Left renal pelvis (tissue), 4 donors: ENCODE results near the gene CSPG4. TPM values are rescaled to one million over a fixed set of nuclear protein-coding genes. Genes with fewer than 3 reads are reported as not detected.
"Not testable (repeated sequence)": the region's sequence is repeated elsewhere in the genome, so short reads cannot be mapped to it uniquely, and the experiment has no call there.

ENCODE experiments used
- DNase-seq, 4 donors: peaks; one replicate each; pipeline ENCODE4 v3.0.0-alpha.2; 2013; ENCODE audit warnings: low read depth in 4 of 4, low spot score in 3 of 4
- polyA plus RNA-seq, 4 donors: library from polyadenylated mRNA; unstranded; fragments of 120-200 nt; gene quantifications; one replicate each; pipeline ENCODE4 v1.2.1, GENCODE V29; 2013; ENCODE audit not compliant: insufficient read length in 4 of 4

CSPG4 gene
- 1 to 10 TPM; 7.6 to 8.6 (median 8.5) TPM for polyA plus RNA-seq

- DNase-seq, result peak in 1 of 4 donors; percentile 50
Measured at GRCh38 chr15:75712668-75713337, at the start of gene CSPG4. TSS of gene CSPG4 (minus strand) at chr15:75712848. CDS start at chr15:75712755, 93 bp downstream.

GRCh38 chr15:75762357-75762718 is 49.7 kb upstream of the CSPG4 start:
- DNase-seq, result not testable (repeated sequence)

GRCh38 chr15:75761446-75762356 is 49.1 kb upstream of the CSPG4 start:
- DNase-seq, result no peak

GRCh38 chr15:75760704-75761435 is 48.2 kb upstream of the CSPG4 start:
- no peak for DNase-seq

GRCh38 chr15:75760131-75760520 is 47.5 kb upstream of the CSPG4 start:
- not testable (repeated sequence) for DNase-seq

- no peak for DNase-seq
Measured at GRCh38 chr15:75759416-75760130, 46.9 kb upstream of the CSPG4 start.

GRCh38 chr15:75758071-75758872 is 45.6 kb upstream of the CSPG4 start:
- peak; percentile 69 to 84 (median 80) for DNase-seq

- DNase-seq, result not testable (repeated sequence)
Measured at GRCh38 chr15:75754871-75755270, 42.2 kb upstream of the CSPG4 start.

- no peak for DNase-seq
Measured at GRCh38 chr15:75753145-75753544, 40.5 kb upstream of the CSPG4 start.

GRCh38 chr15:75751891-75752290 is 39.2 kb upstream of the CSPG4 start:
- DNase-seq, result no peak

GRCh38 chr15:75751116-75751875 is 38.6 kb upstream of the CSPG4 start:
- no peak for DNase-seq

- DNase-seq, result no peak
Measured at GRCh38 chr15:75750261-75751050, 37.8 kb upstream of the CSPG4 start.

GRCh38 chr15:75749820-75750219 is 37.2 kb upstream of the CSPG4 start:
- no peak for DNase-seq

GRCh38 chr15:75748882-75749281 is 36.2 kb upstream of the CSPG4 start:
- DNase-seq, result not testable (repeated sequence)

GRCh38 chr15:75747121-75747520 is 34.5 kb upstream of the CSPG4 start:
- not testable (repeated sequence) for DNase-seq

GRCh38 chr15:75745305-75745704 is 32.7 kb upstream of the CSPG4 start:
- no peak for DNase-seq

GRCh38 chr15:75742346-75742745 is 29.7 kb upstream of the CSPG4 start:
- DNase-seq, result not testable (repeated sequence)

GRCh38 chr15:75739791-75740190 is 27.1 kb upstream of the CSPG4 start:
- no peak for DNase-seq
